Bone marrow (tissue), 2 donors: ENCODE results near the gene FBXL16.

Experiments
- DNase-seq, 2 donors: peaks; one replicate each; lab custom pipeline; 2025; lab: John Stamatoyannopoulos, UW

Gene FBXL16

DNA sequence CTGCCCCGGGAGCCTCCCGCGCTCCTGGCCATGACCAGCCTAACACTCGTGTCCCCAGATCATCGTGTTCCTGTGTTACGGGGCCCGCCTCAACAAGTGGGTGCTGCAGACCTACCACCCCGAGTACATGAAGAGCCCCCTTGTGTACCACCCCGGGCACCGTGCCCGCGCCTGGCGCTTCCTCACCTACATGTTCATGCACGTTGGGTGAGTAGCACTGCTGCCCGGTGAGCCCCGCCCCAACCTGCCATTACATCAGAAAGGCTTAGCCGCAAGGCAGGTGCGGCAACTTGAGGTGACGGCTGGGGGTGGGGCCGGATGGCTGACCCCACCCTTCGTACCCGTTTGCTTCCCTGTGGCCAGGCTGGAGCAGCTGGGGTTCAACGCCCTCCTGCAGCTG, 28.7 kb downstream of the FBXL16 start:
- DNase-seq = no peak

GRCh38 chr16:676565-676902, 29.1 kb downstream of the FBXL16 start:
- no peak for DNase-seq

DNA sequence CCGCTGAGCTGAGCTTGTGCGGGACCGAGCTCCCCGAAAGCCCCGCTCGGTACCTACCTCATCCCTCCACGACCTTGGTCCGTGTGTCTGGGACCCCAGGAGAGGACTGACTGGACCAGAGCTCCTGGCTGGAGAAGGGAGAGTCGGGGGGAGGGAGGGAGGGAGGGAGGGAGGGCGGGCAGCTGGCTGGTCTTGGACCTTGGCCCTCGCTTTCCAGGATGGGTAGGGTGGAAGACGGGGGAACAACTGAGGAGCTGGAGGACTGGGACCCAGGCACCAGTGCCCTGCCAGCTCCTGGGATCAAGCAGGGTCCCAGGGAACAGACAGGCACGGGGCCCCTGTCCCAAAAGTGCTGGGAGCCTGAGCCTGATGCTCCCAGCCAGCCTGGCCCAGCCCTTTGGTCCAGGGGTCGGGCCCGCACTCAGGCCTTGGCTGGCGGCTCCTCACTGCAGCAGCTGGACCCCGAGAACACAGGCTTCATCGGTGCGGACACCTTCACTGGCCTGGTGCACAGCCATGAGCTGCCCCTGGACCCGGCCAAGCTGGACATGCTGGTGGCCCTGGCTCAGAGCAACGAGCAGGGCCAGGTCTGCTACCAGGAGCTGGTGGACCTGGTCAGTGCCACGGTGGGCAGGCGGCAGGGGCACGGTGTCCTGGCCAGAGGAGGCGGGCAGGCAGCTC, 29.6 kb downstream of the FBXL16 start:
- no peak for DNase-seq

GRCh38 chr16:674968-675883, 30.4 kb downstream of the FBXL16 start, which contains the start of gene RHBDL1:
RHBDL1 (plus strand) TSS chr16:675671; CDS start chr16:675791, 120 bp downstream.
- DNase-seq = peak in 1 of 2 donors; percentile 23

DNA sequence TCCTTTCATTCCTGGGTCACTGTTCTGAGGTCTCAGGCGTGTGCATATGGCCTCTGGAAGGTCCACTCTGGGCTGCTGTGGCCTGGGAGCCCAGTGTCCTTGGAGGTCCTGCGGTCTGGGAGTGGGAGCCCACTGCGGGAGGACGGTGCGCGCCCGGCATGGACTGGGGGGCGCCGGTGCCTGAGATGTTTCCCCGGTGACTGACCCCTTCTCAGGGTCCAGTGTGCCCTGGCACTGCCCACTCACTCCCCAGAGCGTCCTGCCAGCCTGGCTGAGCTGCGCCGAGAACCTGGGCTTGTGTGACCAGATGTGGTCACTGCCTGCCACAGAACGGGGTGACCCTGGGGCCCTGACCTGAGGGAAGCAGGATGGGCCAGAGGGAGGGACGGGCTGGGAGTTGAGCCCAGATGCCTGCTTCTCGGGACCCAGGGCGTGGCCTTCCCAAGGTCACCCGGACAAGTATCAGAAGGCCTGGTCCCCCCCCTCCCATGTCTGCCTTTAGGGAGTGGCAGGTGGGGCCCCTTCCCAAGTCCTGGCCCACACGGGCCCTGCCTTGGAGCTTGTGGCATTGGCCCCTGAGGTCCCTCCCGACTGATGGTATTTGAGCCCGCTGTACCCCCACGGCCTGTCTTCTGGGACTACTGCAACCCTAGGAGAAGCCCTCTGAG, 31.3 kb downstream of the FBXL16 start:
- DNase-seq = no peak

GRCh38 chr16:673399-673991, 32.1 kb downstream of the FBXL16 start:
- no peak for DNase-seq

DNA sequence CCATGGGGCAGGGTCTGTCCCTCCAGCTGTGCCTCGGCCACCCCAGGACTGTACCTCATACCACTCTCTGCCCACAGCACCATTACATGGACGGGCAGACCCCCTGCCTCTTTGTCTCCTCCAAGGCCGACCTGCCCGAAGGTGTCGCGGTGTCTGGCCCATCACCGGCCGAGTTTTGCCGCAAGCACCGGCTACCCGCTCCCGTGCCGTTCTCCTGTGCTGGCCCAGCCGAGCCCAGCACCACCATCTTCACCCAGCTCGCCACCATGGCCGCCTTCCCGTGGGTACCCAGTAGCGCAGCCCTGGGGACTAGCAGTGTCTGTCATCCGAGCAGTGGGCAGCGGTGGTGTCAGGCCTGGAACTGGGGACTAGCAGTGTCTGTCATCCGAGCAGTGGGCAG, 32.8 kb downstream of the FBXL16 start:
- DNase-seq = no peak

- no peak for DNase-seq
Observed at GRCh38 chr16:672371-672770, 33.2 kb downstream of the FBXL16 start.

DNA sequence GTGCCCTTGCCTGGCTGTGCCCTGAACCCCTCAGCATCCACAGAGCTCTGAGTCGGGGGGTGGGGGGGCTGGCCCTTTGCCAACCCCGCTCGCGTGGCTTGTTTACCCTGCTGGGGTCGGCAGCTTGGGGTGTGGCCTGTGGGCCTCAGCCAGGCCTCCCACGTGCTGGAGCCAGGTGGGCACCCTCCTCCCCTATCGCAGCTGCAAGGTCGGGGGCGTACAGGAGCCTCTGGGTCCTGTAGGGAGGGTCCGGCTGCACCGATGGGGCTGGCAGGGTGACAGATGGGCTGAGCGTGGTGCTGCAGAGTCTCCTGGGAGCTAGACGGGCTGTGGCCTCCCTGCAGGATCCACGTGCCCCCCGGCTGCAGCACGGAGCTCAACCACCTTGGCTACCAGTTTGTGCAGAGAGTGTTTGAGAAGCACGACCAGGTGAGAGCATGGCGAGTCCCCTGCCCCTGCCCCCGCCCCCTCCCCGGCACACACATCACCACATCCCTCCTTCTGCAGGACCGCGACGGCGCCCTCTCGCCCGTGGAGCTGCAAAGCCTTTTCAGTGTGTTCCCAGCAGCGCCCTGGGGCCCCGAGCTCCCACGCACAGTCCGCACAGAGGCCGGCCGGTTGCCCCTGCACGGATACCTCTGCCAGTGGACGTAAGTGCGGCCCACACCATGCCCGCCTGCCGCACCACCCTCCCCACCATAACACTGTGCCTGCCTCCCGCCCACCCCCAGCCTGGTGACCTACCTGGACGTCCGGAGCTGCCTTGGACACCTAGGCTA, 34.1 kb downstream of the FBXL16 start:
- no peak for DNase-seq

DNA sequence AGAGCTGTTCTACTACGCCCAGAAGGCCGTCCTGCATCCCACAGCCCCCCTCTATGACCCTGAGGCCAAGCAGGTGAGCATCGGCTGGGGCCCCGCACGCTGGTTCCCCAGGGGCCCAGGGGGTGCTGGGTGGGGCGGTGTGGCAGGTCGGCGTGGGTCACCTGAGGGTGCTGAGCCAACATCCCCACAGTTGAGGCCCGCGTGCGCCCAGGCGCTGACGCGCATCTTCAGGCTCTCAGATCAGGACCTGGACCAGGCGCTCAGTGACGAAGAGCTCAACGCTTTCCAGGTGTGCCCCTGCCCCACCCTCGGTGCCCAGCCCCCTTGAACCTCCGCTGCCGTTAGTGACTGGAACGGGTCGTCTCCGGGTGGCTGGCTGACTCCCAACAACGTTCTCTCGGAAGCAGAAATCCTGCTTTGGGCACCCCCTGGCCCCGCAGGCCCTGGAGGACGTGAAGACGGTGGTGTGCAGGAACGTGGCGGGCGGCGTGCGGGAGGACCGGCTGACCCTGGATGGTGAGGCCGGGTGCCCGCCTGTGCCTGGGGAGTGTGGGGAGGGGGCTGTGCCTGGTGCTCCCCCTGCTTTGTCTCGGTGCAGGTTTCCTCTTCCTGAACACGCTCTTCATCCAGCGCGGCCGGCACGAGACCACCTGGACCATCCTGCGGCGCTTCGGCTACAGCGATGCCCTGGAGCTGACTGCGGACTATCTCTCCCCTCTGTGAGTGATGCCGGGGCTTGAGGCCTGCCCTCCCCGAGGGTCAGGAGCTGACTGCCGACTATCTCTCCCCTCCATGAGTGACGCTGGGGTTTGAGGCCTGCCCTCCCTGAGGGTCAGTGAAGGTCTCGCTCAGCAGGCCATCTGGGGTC, 34.9 kb downstream of the FBXL16 start:
- DNase-seq = no peak

- DNase-seq = no peak
Observed at GRCh38 chr16:669666-670065, 35.9 kb downstream of the FBXL16 start.

- no peak for DNase-seq
Observed at GRCh38 chr16:668519-669171, 37.0 kb downstream of the FBXL16 start.

DNA sequence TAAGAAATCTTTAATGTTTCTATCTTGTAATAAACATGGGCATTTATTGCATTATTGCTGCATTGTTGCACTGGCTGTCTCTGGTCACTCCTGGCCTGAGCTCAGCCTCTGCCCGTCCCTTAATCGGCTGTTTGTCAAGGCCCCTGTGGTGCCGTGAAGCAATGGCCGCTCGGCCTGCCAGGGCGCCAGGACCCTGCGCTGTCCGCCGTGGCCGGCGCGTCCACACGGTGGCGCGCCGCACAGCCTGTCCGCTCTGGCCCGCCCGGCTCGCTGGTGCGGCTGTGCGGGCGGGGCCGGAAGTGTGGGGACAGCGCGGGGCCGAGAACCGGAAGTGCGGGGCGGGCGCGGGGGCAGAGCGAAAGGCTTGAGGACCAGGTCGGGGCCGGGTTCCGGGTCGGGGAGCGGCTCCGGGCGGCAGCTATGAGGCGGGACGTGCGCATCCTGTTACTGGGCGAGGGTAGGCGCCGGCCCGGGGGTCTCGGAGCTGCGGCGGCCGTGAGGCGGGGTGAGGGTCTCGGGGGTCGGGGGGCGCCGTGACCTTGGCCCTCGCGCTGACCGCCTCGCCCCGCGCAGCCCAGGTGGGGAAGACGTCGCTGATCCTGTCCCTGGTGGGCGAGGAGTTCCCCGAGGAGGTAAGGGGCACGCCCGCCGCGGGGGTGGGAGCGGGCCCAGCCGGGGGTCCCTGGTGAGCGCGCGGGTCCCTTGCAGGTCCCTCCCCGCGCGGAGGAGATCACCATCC, 37.7 kb downstream of the FBXL16 start, which contains the start of gene RHOT2:
RHOT2 (plus strand) TSS at position 353 of the 739 bp plus-strand sequence; CDS start at position 421, 68 bp downstream.
- DNase-seq = peak; percentile 71 to 88

DNA sequence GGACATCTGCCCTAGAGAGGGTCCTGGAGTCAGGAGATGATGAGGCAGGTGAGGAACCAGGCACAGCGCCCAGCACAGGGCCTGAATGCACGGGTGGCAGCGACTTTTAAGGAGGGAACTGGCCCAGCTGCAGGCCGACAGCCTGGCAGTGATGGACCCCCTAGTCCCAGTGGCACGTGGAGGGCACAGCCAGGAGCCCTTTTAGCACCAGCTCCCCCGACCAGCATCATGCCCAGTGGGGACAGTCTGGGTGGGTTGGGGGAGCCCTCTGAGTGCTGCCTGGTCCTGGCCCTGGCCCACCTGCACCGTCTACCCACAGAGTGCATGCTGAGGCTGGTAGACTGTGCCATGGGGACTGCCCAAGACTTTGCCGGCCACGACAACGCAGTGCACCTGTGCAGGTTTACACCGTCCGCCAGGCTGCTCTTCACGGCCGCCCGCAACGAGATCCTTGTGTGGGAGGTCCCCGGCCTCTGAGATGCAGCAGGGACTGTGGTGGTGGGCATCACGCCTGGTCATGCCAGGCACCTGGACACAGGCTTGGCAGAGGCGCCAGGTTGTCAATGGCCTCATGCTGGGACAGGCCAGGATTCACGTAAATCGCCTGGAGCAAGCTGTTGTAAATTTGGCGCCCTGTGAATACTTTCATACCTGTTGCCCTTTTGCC, 38.4 kb downstream of the FBXL16 start:
- DNase-seq = no peak

DNA sequence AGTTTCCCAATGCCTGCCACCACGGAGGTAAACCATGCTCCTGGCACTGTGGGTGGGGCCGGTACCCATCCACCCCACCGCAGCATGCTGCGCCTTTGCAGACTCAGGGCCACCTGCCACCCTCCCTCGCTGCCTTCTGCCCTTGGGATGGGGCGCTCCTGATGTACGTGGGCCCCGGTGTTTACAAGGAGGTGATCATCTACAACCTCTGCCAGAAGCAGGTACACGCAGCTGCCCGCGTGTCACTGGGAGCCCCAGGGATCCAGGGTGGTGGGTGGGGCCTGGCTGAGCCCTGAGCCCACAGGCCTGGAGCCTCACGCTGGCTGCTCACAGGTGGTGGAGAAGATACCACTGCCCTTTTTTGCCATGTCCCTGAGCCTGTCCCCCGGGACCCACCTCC, 39.0 kb downstream of the FBXL16 start:
- DNase-seq = no peak

GRCh38 chr16:662597-662996, 43.0 kb downstream of the FBXL16 start:
- no peak for DNase-seq

- no peak for DNase-seq
Observed at GRCh38 chr16:662095-662494, 43.5 kb downstream of the FBXL16 start.

DNA sequence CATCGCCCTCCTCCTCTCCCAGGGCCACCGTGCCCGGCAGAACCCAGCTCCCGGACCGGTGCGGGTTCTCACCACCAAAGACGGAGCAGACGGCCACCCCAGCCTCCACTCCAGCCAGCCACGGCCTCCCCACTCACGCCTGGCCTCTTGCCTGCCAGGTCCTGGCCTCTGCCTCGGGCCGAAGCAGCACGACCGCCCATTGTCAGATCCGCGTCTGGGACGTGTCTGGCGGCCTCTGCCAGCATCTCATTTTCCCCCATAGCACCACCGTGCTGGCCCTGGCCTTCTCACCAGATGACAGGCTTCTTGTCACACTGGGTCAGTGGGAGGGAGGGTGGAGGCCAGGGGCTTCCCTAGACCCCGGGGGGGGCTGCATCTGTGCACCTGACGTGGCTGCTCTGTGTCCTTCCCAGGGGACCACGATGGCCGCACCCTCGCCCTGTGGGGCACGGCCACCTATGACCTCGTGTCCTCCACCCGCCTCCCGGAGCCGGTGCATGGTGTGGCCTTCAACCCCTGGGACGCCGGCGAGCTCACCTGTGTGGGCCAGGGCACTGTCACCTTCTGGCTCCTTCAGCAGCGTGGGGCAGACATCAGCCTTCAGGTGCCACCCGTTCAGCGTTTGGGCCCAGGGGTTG, 44.3 kb downstream of the FBXL16 start:
- DNase-seq = no peak
